Activated T-cell treated with anti-CD3 and anti-CD28 coated beads for 4 hours (primary cell): ENCODE results near the gene BSPRY.
"Not testable (repeated sequence)": the region's sequence is repeated elsewhere in the genome, so short reads cannot be mapped to it uniquely, and the experiment has no call there.

Experiments used
- DNase-seq: peaks from one replicate; pipeline ENCODE4 v3.0.0-alpha.2; 2020

Gene BSPRY

DNA sequence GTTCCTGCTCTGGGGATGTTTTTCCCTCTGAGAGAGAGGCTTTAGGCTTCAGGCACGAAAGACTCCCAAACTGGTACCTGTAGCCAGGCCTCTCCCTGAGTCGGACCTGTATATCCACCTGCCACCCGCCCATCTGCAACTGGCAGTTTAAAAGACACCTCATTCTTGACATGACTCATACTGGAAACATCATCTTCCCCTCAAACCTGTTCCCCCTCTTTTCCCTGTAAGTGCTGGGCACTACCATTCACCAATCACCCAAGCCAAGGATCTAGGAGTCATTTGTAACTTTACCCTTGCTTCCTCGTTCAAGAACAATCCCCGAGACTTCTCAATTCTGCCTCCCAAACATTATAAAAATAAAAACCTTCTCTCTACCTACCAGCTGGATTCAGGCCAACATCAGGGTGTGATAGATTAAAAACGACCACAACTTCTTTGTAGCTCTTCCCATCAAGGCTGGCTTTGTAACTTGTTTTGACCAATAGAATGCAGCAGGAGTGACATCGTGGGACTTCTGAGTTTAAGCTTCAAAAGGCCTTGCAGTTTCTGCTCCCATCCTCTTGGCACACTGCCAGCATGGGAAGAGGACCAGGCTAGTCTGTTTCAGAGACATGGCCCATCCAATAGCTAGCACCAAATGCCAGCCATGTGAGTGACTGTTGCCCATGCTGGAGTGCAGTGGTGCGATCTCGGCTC lies 7.5 kb upstream of the BSPRY start:
- DNase-seq, result no peak

DNA sequence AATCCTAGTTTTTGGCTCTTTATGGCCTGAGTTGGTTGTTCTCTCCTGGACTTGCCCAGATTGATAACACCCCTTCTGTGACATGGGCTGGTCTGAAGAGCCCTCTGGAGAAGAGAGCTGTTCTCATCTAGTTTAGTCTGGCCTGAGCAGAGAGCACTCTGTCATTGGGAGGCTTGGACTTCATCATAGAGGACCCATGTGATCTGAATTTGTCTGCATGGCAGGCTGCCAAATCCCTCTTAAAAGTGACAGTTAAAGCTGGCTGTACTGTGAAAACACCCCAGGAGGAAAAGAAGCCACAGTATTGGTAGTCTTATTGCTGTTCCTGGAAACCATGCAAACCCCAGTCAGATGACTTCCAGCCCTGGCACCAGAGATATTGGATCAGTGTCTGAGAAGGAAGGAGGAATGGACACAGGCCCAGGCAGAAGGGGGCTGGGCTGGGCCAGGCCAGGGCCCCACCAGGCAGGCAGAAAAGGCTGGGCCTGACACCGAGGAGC lies 5.6 kb upstream of the BSPRY start:
- no peak for DNase-seq

DNA sequence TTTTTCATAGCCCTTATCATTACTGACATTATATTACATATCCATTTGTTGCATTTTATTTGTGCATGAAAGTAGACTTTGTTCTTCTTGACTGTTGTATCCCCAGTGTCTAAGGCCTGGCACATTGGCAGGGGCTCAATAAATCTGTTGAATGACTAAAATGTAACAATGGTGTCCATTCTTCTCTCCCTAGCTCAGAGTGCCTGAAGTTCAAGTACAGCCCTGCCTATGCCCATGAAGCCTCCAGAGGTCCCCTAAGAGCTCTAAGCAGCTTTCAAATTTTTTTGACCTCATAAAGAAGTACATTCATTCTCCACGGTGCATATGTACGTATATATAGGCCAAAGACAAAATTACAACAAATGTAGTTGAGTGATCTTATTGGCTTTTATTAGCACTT lies 4.2 kb upstream of the BSPRY start:
- DNase-seq, result no peak

DNA sequence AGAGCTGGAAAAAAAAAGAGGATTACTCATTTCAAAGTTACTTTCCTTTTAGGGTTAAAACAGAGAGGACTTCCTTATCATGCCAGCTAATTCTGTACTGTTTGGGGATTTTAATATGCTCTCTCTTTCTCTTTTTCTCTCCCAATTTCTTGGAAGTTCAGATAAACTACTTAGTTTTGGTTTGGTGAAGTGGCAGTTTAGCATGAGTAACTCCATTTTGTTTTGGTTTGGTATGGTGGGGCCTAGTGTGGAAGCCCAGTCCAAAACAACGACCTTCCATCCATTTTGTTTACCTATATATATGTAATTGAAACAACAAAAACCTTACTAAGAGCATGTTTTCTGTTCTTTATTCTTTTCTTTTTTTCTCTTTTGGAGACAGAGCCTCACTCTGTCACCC lies 3.7 kb upstream of the BSPRY start:
- DNase-seq, result no peak

DNA sequence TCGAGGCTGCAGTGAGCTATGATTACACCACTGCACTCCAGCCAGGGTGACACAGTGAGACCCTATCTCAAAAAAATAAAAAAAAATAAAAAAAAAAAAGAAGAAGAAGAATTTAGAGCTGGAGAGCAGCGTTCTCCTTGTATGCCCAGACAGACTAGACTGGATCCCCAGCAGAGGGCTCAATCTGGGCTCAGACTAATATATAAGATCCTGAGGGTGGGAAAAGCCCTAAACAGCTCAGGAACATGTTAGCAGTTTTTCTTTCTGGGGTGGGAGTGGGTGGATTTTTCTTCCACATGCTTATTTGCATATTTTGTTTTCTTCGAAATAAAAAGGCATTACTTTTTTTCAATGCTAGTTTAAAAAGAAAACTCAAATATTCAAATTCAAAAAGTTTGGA lies 904 bp upstream of the BSPRY start:
- no peak for DNase-seq

DNA sequence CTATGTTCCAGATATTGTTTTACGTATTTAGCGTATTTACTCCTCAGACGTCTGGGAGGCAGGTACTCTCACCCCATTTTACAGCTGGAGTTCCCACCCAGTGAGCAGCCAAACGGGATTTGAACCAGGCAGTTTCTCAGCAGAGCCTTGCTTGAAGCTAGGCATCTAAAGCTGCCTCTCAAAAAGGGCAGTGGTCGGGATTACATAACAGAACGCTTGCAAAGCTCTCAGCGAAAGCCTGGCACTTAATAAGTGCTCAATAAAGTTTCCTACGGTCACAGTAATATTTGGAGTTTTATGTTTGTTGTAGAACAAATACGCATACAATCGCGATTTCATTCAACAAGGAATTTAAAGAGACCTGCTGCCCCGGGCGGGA lies 286 bp upstream of the BSPRY start:
- no peak for DNase-seq

DNA sequence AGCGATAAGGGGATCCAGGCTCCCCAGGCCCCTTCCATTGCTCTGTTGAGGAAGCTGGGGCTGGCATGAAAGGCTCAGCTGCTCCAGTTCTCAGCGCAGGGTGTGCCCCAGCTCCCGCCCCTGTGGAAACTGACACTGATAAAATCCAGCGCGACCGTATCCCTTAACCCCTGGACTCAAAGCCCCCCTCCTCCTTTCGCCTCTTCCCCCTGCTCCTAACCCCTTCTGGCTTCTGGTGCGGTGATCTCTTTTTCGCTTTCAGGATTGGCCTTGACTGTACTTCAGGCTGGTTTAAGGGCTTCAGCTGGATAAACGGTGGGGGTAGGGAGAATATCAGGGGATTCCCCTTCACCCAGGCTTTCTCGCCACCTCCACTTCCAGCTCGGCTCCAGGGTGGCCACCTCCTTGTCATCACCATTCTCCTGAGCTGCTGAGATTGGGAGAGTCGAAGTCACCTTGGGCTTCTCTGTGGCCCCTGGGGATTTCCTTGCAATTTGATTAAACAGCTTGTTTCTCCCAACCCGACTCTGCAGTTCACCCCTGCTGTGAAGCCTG lies 843 bp downstream of the BSPRY start:
- DNase-seq, result no peak

DNA sequence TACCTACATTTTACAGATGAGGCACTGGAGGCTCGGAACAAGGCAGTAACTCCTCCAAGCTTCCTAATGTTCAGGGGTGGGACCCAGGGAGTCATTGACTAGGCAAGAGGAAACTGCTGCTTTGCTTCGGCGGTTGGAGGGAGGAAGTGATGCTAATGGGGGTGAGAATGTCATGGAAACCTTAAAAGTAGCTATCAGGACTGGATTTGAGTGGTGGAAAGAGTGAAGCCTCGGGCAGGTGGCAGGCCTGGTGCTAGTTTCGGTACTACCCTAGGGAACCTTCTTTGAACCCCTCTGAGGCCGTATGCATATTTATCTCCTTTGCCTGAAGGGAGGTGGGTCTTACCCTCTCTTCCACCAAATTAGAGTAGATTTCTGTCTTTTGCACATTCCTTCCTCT lies 1.6 kb downstream of the BSPRY start:
- no peak for DNase-seq

DNA sequence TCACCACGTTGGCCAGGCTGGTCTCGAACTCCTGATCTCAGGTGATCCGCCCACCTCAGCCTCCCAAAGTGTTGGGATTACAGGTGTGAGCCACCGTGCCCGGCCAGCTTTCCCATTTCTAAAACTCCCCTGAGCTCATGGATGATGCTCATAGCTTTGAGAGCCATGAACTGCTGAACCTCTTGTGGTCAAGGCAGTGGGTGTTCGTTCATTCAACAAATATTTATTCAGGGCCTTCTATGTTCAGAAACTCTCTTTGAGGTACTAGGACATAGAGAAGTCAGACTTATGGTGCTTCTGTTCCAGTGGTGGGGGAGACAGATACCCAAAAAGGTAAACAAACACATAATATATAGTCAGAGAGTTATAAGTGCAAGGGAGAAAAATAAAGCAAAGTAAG lies 2.7 kb downstream of the BSPRY start:
- no peak for DNase-seq

DNA sequence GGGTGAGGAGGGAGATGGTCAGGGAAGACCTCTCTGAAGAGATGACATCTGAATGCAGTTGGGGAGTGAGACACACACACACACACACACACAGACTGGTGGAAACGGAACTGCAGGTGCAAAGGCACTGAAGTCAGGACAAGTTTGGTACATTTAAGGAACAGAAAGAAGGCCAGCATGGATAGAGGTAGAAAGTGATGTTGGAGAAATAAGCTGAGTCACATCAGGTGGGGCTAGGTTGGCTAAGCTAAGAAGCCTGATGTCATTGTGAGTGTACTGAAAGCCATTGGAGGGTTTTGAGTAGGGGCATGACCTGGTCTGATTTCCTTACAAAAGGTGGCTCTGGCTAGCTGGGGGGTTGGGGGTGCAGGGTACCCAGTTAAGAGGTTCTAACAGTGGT lies 3.1 kb downstream of the BSPRY start:
- no peak for DNase-seq

DNA sequence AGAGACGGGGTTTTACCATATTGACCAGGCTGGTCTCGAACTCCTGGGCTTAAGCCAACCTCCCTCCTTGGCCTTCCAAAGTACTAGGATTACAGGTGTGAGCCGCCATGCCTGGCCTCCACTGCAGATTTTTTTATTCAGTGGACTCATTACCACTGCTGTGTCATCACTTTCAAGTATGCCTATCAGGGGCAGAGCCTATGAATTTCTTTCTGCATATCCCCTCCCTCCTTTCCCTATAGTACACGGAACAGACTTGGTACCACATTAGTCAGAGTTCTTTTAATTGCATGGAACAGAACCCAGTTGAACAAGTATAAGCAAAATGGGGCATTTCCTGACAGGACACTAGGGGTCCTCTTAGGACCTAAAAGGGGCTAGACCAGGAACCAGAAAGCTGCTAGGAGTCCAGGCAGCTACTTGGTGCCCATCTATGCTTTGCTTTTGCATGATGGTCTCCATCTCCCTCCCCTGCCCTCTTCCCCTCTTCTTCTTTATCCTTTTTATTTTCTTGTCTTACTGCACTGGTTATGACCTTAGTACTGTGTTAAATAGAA lies 5.8 kb downstream of the BSPRY start:
- no peak for DNase-seq

DNA sequence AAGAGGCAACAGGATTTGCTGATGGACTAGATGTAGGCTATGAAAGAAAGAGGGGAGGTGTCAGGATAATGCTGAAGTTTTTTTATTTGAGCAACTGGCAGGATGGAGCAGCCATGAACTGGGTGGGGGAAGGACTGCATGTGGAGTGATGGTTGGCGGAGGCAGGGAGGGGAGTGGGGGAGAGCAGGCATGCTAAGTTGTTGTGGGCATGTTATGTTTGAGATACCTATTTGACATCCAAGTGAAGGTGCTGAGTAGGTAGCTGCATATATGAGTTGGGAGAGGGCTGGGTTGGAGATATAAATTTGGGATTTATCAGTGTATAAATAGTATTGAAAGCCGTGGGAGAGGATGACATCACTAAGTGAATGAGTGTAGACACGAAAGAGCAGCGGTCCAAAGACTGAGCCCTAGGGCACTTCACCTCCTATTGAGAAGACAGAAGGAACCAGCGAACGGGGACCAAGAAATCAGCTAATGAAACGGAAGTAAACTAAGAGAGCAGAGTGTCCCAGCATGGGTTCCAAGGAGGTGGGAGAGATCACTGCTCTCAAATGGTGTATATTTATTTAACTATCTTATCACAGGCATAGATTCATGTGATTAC lies 7.4 kb downstream of the BSPRY start:
- no peak for DNase-seq

DNA sequence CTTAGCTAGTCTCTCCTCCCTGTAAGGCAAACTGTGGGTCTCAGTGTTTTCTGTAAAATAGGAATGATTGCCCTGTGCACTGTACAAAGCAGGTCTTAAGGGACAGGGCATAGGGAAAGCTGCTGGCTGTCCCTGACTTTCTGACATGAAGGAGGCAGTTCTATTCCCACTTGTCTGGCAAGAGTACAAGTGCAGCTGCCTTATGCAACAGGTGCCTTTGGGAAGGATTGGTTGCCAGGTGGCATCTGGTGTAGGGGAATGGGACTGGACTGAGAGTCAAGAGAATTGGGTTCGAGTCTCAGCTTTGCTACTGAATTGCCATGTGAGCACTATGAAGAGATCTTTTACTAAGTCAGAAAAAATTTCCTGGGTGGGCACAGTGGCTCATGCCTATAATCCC lies 10.0 kb downstream of the BSPRY start:
- DNase-seq, result no peak

DNA sequence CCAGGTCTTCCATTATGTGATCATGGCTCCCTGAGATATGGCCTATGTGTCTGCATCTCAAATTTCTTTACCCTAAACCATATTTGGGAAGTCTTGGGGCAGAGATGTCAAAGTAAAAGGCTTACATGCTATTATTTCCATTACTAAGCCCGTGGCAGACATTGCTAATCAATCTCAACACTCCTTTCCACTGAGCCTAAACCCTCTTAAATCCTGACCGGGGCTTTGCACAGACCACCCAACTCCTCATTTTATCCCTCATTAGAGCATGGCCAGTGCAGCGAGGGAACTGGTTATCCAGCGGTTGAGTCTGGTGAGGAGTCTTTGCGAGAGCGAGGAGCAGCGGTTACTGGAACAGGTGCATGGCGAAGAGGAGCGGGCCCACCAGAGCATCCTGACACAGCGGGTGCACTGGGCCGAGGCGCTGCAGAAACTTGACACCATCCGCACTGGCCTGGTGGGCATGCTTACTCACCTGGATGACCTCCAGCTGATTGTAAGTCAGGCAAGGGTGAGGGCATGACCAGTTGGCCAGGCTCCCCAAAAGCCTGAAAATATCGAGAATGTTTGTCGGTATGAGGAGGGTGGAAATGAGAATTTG lies 11.0 kb downstream of the BSPRY start:
- no peak for DNase-seq

DNA sequence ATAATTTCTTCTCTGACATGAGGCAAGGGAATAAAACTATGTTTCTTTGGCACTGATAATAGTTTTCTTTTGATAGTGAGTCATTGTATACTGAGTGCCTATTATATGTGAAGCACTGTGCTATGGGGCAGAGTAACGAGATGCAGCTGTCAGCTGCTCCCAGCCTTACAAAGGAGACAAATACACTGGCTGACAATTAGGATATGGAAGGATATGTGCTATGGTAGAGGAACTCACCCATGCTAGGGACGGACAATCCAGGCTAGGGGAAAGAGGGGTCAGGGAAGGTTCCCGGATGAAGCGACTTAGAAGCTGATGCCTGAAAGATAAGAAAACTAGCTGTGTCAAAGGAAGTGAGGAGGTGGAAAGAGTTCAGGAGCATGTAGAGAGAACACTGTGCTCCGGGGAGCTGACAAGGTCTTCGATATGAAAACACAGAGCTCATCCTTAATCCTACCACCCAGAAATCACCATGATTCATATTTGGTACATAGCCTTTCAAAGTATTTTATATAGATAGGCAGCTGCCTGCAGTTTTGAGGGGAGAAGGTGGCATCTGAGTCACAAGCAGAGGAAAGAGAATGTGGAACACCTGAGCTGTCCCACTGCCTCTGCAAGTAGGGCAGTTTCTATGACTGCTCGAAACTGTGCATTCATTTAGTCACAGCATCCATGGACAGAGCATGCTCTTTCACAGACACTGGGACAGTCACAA lies 12.1 kb downstream of the BSPRY start:
- no peak for DNase-seq

DNA sequence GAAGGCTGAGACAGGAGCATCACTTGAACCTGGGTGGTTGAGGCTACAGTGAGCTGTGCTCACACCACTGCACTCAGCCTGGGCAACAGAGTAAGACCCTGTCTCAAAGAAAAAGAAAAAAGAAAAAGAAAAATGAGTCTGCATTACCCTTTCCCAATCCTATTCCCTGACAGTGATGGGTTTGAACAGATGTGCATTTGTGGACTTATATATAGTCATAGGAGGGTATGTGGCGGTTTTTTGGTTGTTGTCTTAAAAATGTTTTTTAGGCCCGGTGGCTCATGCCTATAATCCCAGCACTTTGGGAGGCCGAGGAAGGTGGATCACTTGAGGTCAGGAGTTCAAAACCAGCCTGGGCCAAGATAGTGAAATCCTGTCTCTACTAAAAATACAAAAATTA lies 14.0 kb downstream of the BSPRY start:
- DNase-seq, result no peak

DNA sequence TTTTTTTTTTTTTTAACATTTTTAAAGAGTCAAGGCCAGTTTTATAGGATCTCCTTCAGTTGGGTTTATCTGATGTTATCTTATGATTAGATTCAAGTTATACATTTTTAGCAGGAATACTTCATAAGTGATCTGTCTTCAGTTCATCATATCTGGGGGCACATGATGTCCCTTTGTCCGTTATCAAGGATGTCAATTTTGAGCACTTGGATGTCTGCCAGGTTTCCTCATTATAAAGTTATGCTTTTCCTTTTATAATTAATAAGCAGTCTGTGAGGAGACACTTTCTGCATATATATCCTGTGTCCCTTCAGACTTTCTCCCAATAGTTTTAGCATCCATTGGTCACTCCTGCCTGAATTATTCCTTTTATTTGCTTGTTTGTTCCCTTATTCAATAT lies 15.6 kb downstream of the BSPRY start:
- DNase-seq, result no peak

DNA sequence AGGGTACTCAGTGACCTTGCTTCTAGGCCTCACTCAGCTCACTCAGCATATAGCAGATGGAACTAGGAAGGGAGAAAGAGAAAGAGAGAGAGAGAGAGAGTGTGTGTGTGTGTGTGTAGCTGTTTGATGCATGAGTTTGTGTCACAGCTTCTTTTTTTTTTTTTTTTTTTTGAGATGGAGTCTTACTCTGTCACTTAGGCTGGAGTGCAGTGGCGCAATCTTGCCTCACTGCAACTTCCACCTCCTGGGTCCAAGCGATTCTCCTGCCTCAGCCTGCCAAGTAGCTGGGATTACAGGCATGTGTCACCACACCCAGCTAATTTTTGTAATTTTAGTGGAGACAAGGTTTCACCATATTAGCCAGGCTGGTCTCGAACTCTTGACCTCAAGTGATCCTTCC lies 16.3 kb downstream of the BSPRY start:
- DNase-seq, result not testable (repeated sequence)

DNA sequence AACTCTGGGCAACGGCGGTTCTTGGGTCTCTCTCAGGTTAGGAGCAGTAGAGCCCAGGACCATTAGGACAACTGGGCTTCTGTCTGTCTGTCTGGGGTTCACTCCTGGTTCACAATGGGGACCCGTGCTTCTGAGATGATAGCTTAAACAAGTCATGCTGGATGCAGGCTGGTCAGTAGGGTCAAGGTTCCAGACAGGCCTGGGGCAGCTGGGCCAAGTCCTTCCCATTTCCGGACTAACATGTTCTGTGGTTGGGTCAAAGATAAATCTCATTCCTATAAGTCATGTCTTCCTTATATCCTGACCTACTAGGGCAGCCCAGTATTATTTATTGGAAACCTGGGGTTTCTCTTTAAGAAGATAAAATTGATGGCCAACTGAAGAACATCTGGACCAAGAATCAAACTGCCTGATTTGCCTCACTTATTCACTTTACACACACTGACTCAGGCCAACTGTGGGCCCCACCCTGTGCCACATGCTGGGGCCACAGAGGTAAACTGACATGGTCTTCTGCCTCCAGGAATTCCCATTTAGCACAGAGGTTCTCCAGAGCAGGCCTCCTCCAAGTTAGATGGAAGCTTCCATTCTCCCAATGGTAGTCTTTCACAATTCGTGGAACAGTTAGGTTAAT lies 19.1 kb downstream of the BSPRY start:
- DNase-seq, result no peak

DNA sequence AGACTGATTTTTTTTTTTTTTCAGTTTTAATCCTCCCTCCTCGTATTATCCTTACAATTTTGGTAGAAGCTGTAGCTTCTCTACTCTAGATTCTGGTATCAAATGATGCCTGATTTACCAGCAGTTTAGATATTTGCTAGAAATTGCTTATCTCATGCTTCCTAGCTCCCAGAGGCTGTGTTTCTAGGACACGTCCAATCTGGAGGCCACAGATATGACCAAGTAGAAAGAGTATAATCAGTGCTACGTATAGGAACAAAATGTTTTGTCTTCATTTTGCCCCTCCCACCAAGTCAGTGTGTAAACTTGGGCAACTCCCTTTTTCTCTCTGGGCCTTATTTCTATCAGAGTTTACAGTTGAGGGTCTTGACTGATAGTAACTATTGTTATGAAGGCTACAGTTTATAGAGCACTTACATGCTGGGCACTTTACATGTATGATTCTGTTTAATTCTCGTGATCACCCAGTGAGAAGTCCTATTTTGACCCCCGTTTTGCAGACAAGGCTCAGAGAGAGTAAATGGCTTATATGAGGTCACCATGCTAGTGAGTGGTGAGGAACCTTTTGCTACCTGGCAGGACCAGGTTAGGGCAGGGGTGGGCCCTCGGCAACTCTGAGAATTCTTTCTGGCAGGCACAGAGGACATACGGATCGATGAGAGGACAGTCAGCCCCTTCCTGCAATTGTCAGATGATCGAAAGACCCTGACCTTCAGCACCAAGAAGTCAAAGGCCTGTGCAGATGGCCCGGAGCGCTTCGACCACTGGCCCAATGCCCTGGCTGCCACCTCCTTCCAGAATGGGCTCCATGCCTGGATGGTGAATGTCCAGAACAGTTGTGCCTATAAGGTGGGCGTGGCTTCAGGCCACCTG lies 19.9 kb downstream of the BSPRY start:
- no peak for DNase-seq

DNA sequence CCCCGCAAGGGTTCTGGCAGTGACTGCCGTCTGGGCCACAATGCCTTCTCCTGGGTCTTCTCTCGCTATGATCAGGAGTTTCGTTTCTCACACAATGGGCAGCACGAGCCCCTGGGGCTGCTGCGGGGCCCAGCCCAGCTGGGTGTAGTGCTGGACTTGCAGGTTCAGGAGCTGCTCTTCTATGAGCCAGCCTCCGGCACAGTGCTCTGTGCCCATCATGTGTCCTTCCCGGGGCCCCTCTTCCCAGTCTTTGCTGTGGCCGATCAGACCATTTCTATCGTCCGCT lies 20.5 kb downstream of the BSPRY start:
- no peak for DNase-seq

DNA sequence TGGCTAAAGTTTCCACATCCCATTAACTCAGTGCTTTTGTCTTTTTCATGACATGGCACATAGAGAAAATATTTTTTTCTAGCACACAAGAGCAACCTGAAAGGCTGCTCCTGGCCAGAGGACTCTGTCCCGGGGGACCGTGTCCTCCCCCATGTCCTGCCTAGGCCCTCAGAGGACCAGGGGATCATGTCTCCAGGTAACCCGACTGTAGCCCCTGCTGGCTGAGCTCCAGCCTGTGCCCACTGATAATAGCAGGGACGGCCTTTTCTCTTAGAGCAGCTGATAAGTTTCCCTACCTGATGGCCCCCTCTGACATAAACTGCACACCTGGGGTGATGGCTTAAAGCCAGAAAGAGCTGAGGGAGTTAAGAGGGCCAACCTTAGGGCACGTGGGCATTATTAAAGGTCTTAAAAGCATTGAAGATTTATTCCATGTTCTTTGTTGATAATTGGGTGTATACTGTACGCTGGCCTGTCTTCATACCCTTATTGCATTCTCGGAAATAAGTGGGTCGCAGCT lies 21.5 kb downstream of the BSPRY start:
- DNase-seq, result no peak
